T-helper 9 cell (primary cell): ENCODE data around the gene IQSEC3.
"Not testable (repeated sequence)": the region's sequence is repeated elsewhere in the genome, so short reads cannot be mapped to it uniquely, and the experiment has no call there.

Experiments
- DNase-seq: peaks from one replicate; pipeline ENCODE4 v3.0.0-alpha.2; 2020

Gene IQSEC3

GRCh38 chr12:52902-53734 is 13.4 kb upstream of the IQSEC3 start:
- DNase-seq: not testable (repeated sequence)

- no peak for DNase-seq
Measured at GRCh38 chr12:53735-54730, 12.5 kb upstream of the IQSEC3 start.

GRCh38 chr12:54750-55535 is 11.6 kb upstream of the IQSEC3 start:
- no peak for DNase-seq

- no peak for DNase-seq
Measured at GRCh38 chr12:56683-57346, 9.8 kb upstream of the IQSEC3 start.

- no peak for DNase-seq
Measured at GRCh38 chr12:57539-57938, 9.0 kb upstream of the IQSEC3 start.

- DNase-seq: no peak
Measured at GRCh38 chr12:58832-59231, 7.7 kb upstream of the IQSEC3 start.

- DNase-seq: not testable (repeated sequence)
Measured at GRCh38 chr12:61845-62244, 4.7 kb upstream of the IQSEC3 start.

GRCh38 chr12:65491-66063 is 990 bp upstream of the IQSEC3 start:
- not testable (repeated sequence) for DNase-seq

GRCh38 chr12:66782-67504 is 376 bp downstream of the IQSEC3 start:
- not testable (repeated sequence) for DNase-seq

- not testable (repeated sequence) for DNase-seq
Measured at GRCh38 chr12:69677-70076, 3.1 kb downstream of the IQSEC3 start.

GRCh38 chr12:70541-70940 is 4.0 kb downstream of the IQSEC3 start:
- DNase-seq: not testable (repeated sequence)

- not testable (repeated sequence) for DNase-seq
Measured at GRCh38 chr12:72018-72417, 5.5 kb downstream of the IQSEC3 start.

GRCh38 chr12:74420-75190 is 8.0 kb downstream of the IQSEC3 start:
- DNase-seq: not testable (repeated sequence)

- not testable (repeated sequence) for DNase-seq
Measured at GRCh38 chr12:75541-75940, 9.0 kb downstream of the IQSEC3 start.

- DNase-seq: not testable (repeated sequence)
Measured at GRCh38 chr12:76102-76501, 9.5 kb downstream of the IQSEC3 start.

GRCh38 chr12:76551-76950 is 10.0 kb downstream of the IQSEC3 start:
- DNase-seq: not testable (repeated sequence)

- DNase-seq: not testable (repeated sequence)
Measured at GRCh38 chr12:77101-77719, 10.6 kb downstream of the IQSEC3 start.

GRCh38 chr12:77769-78383 is 11.3 kb downstream of the IQSEC3 start:
- not testable (repeated sequence) for DNase-seq

GRCh38 chr12:78981-79380 is 12.4 kb downstream of the IQSEC3 start:
- DNase-seq: no peak
